ENCODE results near the gene ARHGEF6.
A peak's percentile ranks its signal among the peaks of the same experiment; 100 is the strongest.

Gene ARHGEF6

DNA sequence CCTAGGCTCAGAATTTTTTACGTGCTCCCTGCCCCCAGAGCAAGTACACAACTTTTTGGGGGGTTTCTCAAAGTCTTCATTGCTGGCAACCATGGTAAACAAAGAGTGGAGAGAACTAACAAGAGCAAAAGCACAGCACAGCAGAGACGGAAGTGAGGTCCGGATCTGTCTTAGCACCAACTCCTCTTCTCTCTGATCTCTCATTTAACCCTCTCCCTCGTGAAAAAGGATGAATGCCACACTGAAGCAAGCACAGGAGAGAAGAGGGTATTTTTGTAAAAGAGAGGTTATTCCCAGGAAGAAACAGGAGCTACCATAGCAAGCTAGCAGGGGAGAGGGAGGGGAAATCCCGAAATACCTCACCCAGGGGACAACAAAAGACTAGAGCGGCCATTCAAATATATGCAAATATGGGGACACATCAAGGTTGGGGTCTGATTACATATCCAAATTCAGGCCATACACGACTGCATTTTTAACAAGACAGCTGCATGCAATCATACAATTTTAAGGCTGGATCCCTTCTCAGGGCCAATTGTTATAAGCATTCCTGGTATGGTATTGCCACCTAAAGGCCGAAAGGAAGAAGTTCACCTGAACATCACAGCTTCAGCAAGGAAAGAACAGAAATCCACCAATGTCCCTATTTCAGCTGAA, 86.2 kb downstream of the ARHGEF6 start:
- peak; percentile 46 for DNase-seq (ENCODE audit: low spot score)

DNA sequence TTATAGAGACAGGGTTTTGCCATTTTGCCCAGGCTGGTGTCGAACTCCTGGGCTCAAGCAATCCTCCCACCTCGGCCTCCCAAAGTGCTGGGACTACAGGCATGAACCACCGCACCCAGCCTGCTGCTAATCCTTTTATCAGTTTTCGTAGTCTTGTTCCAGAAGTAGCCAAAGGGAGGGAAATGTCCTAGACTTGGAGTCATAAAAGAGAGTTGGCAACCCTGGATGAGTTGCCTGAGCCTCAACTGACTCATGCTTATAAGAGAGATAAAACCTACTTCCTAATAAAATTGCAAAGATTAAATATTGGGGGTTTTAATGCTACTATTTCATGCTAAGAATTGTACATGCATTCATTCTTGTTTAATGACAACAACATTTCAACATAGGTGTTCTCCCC, 88.5 kb downstream of the ARHGEF6 start:
- no peak for DNase-seq (ENCODE audit: low spot score)

DNA sequence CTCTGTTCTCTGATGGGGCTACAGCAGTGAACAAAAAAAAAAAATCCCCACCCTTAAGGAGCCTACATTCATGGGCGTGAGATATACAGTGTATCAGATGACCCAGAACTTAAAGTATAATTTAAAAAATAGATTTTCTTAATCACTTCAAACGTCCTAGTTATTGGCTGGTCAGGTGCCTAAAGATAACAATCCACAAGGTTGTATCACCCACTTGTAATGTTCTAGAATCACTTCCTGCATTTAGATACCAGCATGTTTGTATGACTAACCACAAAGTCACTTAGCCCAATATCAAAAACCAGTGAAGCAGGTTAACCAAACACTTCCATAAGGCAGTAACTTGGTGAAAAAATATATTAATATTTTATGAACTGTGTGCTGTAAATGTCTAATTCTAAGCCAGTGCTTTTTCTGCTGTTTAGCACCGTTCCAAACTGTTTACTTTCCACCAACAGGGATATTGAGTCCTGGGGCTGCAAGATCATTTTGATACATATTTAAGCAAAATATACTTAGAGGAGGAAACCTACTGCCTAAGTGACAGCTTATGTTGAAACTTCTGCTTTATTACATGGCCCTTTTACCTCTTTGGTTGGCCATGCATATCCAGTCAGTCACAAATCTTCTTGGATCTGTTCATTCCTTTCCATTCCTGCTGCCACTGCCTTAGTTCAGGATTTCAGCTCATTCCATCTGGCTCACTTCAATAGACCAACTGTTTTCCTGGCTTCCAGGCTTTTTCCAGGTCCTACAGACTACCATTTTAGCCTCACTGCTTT, 89.5 kb downstream of the ARHGEF6 start:
- DNase-seq (ENCODE audit: low spot score) = no peak

DNA sequence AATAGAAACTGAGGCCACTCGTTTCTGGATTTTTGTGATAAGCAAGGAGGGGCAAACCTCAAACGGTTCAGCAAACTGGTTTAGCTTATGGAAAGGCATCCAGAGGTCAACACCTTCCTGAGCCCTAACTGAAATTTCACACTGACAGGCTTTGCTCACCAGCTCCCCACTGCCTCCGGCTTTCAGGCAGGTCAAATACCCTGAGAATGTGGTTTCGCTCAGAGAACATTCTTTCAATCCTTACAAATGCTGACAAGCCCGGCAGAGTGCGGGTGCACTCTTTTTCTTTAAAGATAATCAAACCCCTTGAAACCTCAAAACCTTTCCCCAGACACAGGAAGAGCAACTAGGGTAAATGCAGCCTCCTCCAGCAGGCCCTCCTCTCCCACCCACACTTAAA, 91.3 kb downstream of the ARHGEF6 start:
- DNase-seq (ENCODE audit: low spot score) = no peak

DNA sequence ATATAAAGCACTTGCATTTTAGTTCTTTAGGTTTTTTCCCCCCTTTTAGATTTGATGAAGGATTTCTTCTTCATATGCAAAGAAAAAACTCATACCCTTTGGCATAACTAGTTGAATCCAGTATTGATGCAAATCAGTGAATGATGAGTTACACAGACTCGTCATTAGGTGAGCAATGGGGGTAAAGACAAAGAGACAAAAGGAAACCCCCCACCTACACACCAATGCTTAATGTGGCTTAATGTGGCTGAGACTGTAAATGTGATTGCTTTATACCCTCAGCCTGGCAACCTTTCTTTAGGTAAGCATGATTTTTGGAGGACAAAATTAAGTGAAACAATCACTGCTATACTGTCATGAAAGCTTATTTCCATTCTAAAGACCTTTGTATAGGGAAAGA, 93.3 kb downstream of the ARHGEF6 start:
- DNase-seq (ENCODE audit: low spot score) = no peak

DNA sequence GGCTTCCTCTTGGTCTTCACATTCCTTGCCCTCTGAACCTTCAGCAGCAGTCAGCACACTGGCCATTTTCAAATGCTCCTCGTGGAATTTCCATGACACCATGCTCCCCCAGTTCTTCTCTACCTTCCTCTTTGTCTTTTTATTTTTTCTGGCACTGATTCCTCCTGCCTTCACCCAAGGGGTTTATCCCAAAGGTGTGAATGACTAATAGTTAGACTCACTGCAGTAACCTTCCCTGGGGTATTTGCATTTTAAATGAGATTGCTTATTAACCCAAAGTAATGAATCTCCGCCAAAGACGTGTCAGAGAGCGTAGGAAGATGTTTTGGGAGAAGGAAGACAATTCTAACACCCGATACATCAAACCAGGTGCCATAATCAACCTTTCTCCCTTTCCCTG, 96.6 kb downstream of the ARHGEF6 start:
- no peak for DNase-seq (ENCODE audit: low spot score)

DNA sequence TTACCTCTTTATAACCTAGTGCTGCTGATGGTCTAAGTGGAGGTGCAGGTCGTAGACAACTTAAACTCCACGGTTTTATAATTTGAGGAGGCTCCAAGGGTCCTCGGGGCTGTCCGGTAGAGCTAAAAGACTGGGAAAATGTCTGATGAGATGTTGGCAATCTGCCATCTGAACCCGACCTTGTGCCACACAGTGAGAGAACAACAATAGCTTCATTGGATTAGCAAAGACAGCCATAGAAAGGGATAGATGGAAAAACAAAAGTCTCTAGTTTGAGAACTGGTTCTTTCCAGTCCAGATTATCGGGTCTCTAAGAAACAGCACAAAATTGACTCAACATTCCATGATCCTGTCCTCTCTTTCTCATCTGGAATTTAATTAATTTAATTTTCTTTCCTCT, 101.2 kb downstream of the ARHGEF6 start:
- no peak for DNase-seq (ENCODE audit: low spot score)

DNA sequence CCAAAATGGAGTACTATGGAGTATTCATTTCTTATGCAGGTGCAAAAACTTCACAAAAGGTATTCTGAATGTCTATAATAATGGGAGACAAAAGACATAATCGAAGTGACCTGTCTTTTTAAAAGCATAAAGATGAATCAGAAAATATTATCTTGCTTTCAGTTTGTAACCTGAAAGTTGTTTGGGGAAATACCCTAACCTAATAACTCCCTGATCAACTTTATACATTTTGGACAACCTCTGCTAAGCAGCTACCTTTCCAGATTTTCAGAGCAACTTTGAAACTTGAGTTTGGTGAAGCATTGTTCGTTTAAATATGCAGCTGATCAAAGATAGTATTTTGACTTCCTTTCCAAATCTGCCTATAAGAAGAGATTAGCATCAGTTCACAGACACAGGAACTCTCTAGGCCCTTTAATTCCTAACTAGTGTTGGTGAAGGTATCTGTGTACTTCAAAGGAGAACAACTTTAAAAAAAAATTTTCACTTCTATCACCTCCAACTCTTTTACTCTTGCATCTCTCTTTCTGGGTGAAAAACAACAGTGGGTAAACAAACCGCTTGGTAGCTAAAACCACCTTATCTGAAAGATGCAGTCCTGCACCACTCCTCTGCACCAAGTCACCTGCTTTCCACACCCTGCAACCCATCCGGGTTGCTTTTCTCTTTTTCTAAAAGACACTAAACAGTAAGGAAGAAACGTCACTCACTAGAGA, 106.3 kb downstream of the ARHGEF6 start:
- DNase-seq (ENCODE audit: low spot score) = no peak

DNA sequence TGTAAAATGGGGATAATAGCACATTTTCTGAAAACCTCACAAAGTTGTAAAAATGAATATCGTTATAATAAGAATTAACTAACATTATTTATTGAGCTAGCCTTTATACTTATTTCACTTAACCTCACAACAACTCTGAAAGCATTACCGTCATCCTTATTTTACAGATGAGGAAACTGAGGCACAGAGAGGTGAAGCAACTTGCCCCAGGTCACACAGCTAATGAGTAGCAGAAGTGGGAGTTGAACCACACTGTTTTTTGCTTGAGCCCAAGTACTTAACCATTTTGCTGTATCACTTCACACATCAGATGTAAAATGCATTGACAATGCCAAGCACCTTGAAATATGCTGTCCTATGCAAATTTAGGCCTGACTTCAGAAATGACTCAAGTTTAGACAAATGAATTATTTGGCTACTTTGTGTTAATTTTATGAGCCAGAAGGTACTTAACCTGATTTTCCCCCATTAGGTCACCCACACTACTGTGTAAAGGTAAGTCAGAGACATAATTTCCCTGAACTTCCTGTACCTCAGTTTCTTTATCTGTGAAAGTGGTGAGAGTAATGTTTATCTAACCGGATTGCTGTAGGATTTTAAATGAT, 109.6 kb downstream of the ARHGEF6 start:
- DNase-seq (ENCODE audit: low spot score) = no peak

DNA sequence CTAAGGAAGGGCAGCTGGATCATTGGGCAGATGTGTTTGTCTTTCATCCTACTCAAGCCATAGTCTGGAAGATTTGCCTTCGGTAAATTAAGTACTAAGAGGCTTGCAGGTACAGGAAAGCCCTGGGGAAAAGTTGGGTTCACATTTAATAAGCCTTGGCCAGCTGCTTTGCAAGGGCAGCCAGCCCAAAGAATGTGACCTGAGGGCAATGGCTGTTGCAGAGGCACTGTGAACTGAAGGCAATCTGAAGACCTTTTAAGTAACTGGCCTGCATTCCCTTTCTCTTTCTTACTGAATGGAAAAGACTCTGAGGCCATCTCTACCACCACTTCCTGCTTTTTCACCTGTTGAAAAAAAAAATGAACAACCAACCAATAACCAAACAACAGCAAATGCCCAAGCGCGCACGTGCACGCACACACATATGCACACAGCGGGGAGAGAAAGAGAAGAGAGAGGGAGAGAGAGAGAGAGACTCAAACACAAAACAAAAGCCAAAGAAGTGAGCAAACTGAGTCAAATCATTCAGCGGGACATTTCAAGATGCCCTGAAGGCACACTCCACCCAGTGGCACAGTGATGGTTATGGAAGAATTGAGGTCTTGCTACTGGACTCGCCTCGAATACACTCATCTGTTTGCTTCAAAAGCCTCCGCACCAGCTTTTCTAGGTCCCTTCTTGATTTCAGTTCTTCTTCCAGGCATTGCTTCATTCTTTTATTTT, 113.1 kb downstream of the ARHGEF6 start:
- DNase-seq (ENCODE audit: low spot score) = no peak

DNA sequence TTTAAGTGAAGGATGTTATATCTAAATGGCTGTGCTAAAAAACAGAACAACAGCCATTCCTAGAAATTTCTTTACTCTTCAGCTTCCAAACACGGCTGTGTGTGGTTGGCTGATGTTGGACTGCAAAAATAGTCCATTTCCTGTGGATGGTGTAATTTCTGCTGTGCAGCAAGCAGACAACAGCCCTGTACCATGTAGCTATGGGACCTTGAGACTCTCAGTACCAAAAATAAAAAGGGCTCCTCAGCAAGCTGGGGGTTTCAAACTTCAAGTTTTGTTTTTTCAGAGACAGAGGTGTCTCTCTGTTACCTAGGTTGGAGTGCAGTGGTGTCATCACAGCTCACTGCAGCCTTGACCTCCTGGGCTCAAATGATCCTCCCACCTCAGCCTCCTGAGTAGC, 114.6 kb downstream of the ARHGEF6 start:
- DNase-seq (ENCODE audit: low spot score) = no peak

DNA sequence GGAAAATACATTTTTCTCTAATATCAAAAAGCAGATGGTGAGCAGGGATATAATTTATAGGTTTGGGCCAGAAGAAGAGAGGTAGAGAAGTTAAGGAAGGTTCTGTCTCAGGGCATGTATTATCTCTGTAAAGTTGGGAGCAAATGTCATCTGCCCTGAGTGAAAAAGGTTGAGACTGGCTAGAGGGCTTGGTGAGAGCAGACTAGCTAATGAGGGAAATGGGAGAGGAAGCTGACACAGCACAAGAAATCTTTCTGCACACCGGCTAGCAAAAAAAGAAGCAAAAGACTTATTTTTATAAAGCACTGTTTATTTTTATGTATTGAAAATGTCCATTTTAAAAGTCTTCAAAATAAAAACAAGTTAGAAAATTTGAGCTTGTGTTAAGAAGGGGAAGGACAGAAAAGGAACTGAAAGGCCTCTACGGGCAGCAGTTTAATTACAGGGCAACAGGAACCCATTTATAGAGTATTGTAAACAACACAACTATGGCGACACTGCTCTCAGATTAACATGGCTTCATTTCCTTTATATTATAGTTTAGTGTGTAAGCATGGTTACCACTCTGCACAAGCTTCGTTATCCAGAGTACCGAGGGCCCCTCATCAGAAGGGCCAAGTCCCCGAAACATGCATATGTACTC, 115.4 kb downstream of the ARHGEF6 start:
- no peak for DNase-seq (ENCODE audit: low spot score)

DNA sequence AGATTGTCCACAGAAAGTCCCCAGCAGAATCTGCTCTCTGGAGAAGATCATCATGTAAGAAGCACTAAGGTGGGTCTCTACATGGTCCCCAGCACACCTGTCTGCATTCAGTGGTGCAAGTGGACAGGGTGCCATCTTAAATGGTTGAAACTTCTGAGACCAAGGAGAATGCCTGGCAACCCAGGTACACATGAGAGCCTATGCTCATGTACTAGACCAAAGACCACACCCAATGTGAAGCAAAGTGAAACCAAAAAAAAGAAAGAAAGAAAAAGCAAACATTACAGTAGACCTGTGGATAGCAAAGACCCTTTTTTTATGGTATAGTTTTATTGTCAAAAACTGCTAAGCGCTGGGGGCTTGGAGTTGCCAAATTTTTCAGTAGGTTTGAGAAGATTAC, 117.8 kb downstream of the ARHGEF6 start:
- DNase-seq (ENCODE audit: low spot score) = no peak

DNA sequence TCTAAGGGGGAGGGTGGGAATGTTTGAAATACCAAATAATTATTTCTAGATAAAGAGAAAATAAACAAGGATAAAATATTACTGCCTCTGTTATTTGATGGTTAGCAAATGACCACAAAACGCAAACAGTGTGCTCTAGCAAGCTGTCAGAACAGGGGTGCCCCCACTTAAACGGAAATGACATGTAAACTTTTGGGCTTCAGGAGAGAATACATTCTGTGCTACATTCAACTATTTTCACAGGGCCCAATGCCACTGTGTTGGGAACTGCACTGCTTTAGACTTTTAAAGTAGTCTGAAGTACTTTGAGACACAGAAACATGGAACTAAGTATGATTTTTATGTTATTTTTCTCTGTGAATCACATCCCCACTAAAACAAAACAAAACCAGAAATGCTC, 118.6 kb downstream of the ARHGEF6 start:
- DNase-seq (ENCODE audit: low spot score) = no peak

DNA sequence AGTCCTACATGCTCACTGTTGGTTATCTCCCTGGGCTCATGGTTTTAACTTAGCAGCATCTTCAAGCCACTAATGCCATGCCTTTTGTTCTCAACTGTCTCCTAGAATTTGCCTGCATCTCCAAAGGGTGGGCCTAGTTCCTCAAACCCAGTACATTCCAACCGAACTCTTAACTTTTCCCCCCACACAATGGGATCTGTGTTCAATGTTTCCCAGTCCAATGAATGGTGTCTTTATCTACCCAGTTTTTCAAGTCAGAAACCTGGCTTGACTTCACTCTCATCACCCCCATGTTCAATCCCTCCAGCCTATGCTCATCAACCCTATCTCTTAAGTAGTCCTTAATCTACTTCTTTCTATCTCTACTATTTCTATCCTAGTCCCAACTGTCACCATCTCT, 119.8 kb downstream of the ARHGEF6 start:
- DNase-seq (ENCODE audit: low spot score) = no peak

DNA sequence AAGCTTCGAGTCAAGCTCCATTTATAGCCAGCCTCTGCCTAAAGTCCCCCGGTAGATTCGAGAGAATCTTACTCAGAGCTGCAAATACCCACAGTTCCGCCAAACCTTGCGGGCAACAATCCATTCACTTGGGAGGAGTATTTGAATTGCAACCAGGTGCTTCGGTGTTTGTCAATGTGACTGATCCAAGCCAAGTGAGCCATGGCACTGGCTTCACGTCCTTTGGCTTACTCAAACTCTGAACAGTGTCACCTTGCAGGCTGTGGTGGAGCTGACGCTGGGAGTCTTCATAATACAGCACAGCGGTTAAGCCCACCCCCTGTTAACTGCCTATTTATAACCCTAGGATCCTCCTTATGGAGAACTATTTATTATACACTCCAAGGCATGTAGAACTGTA, 121.6 kb downstream of the ARHGEF6 start:
- DNase-seq (ENCODE audit: low spot score) = no peak

DNA sequence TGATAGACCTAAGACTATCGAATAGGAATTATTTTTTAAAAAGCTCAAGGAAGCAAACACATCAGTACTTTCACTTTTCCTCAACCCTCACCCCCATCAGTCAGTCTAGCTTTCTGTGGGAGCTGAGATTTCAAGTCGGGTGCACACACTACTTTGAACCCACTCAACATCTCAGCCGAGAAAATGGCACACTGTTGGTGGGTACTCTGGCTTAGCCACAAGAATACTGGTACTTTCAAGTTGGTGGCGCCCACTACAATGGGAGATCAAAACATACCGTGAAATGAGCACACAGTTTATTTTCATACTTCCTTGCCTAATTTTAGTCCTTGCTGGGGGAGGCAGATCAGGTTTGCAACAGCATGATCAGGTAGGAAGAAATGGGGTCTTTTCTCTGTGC, 122.6 kb downstream of the ARHGEF6 start:
- no peak for DNase-seq (ENCODE audit: low spot score)

DNA sequence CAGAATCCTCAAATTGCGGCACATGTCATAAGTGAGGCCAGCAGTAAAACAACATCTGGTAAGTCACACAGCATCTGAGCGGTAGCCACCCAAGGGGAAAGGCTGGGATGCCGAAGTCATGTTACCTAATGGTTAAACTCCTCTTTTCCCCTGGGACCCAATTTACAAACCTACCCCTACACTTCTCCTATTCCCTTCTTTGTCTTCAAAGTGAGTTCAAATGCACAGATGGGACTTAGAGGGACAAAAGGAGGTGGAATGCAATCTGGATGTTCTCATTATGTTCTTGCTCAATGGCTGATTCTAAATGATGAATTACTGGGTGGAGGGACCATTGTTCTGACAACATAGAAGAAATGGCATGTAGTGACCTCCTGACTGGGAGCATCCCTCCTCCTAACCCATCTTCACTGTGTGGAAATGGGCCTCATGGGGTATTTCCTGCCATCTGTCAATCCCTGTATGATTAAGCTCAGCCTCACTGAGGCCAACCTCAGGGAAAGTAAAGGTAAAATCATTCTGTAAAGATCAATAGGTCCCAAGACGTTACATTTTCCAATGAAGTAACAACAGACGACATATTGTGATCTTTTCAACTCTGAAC, 124.3 kb downstream of the ARHGEF6 start:
- DNase-seq (ENCODE audit: low spot score) = no peak

DNA sequence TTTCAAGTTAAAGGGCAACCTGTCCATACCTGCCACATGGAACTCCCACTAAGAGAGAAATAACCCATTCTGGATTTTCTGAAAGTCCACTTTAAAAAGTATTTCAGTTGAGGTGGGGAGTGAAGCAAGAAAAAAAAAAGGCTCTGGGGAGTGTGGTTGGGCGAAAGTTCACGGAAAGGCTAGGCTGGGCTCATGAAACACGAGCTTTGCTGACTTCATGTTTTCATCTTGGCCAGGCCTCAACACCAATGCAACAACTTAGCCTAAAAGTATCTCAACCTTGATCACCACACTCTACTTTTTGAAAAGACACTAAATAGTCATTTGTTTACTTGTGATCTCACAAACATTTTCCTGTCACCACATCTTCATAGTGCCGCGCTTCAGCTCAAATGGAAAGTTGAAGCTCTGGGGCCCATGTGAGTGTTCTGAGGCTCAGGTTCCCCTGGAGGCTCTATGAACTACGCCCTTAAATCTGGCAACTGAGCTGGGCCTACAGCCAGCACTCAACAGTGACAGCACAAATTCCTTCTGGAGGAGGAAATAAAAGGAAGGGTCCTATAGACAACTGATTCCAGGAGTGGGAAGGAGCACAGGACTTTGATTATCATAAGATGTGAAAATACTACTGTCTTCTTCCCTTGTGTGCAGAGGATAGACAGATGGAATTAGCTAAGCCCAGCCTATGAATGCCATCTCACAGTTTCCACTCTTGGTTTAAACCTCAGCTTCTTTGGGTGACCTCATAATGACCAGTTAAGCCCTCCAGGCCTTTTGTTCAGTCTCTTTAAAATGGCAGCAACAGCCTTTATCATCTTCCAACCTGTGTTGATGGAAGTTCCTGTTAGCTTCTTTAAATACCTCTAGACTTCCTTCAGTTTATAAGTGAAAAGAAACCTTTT, 127.7 kb downstream of the ARHGEF6 start:
- no peak for DNase-seq (ENCODE audit: low spot score)

DNA sequence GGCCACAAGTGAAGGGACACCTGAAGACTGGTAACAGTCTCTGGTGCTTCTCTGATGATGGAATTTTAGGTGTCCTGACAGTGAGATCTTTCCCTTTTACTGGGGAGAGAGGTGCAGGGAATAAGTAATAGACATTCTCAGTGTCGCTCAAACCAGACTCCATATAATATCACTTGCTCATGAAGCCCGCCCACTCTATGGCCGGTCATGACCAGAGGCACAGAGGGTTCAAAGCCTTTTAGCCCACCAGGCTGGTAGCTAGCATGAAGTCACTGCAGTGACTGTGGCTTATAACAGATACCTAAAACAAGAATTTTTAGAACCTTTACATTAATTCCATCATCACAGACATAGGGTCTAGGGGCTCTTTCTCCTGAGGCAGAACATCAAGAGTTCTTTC, 129.9 kb downstream of the ARHGEF6 start:
- DNase-seq (ENCODE audit: low spot score) = no peak

All from D341Med (cell line).